T-helper 17 cell (primary cell): Measurements from ENCODE around the gene IMMT. TPM values are rescaled to one million over a fixed set of nuclear protein-coding genes. Genes with fewer than 3 reads are reported as not detected.

ENCODE experiments used
- ATAC-seq: fragments of 150-1000 bp; cut with Tn5 transposase; 2 replicates; pipeline ENCODE4 v1.10.0; 2021; ENCODE audit warnings: mild to moderate bottlenecking, moderate library complexity
- DNase-seq, 3 donors: peaks; one replicate each; pipeline versions ENCODE4 v3.0.0 to v3.0.0-alpha.2; 2020 to 2021
- H3K9me3 ChIP-seq: one replicate; pipeline ENCODE4 v1.7.0; 2013; ENCODE audit warnings: low read length, mild to moderate bottlenecking; ENCODE audit not compliant: control insufficient read depth, poor library complexity, severe bottlenecking
- H3K27ac Mint-ChIP-seq: one replicate; pipeline ENCODE4 v1.8.0; 2022; ENCODE audit warnings: mild to moderate bottlenecking, moderate library complexity, mixed read lengths
- H3K27me3 Mint-ChIP-seq: one replicate; pipeline ENCODE4 v1.8.0; 2022; ENCODE audit warnings: mixed read lengths
- H3K36me3 Mint-ChIP-seq: one replicate; pipeline ENCODE4 v1.8.0; 2022; ENCODE audit warnings: low read depth, mixed read lengths
- H3K4me1 Mint-ChIP-seq: one replicate; pipeline ENCODE4 v1.8.0; 2022; ENCODE audit warnings: mild to moderate bottlenecking, mixed read lengths
- H3K4me3 Mint-ChIP-seq: one replicate; pipeline ENCODE4 v1.8.0; 2022; ENCODE audit warnings: mild to moderate bottlenecking, moderate library complexity, mixed read lengths
- total RNA-seq, 4 donors: library from RNA in 2 of 4; stranded (reverse) in 2 of 4; gene quantifications; one replicate each; pipeline ENCODE4 v1.2.3 and lab custom pipeline; 2022 to 2026

The IMMT gene
- total RNA-seq, 2 donors from 2014 or later = 57.8 to 61.3 TPM

DNA sequence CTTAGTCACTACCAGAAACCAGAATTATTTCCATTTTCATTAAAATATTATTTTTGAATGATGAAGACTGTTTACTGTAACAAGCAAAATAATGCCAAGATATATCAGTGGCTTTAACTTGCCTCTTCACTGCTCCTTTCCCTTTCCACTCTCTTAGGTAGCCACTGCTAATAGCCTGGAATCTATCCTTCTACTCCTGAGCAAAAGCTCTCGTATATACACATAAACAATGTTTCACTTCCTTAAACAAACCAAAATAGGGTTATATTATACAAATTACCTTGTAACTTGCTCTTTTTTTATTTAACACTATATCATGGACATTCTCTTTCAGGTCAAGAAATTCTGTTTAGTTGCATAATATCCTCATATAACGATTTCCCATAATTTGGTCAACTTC lies 20.8 kb downstream of the IMMT start:
- no peaks in the 10 kb centered on the region for H3K27me3 Mint-ChIP-seq
- DNase-seq (no peak), ATAC-seq (no peak)
- H3K4me1 Mint-ChIP-seq = peaks cover 26% of the 10 kb centered on the region
- H3K27ac Mint-ChIP-seq = peak overlapping the region; percentile 49
- H3K9me3 ChIP-seq = no peaks in the 10 kb centered on the region
- H3K4me3 Mint-ChIP-seq = no peak overlapping the region
- H3K36me3 Mint-ChIP-seq = peaks cover 12% of the 10 kb centered on the region

DNA sequence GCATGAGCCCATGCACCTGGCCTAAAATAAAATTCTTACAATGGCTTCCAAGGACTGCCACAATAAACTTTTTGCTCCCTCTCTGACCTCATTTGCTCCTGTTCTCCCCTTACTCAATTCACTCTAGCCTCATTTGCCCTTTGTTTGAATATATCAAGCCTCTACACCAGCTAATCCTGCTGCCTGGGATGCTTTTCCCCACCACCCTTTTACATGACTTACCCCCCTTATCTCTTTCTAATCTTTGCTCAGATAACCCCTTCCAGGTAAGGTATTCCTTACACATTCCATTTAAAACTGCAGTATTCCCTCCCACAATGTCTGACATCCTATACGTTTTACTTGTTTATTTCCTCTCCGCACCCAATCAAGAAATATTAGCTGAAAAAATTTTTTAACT lies 22.7 kb downstream of the IMMT start:
- ATAC-seq (no peak), DNase-seq (no peak)
- H3K27me3 Mint-ChIP-seq = no peaks in the 10 kb centered on the region
- peaks cover 31% of the 10 kb centered on the region for H3K4me1 Mint-ChIP-seq
- peaks cover 17% of the 10 kb centered on the region for H3K36me3 Mint-ChIP-seq
- no peaks in the 10 kb centered on the region for H3K9me3 ChIP-seq
- no peak overlapping the region for H3K4me3 Mint-ChIP-seq
- H3K27ac Mint-ChIP-seq = peak overlapping the region; percentile 37

DNA sequence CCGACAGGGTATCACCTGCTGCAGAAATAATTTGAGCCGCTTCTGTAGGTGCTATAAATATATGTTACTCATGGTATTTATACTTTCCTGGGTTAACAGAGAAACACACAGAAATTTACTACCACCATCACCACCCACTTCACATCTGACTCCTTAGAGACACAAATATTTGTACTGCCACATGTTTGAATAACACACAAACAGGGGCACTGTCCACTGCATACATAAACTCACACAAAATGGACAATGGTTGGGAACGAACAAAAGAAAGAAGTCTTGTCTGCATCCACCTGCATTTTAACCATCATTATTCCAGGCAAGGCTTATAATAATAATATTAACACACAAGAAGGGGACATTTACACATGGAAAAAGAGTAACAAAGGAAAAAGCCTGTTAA lies 24.0 kb downstream of the IMMT start:
- no peak for ATAC-seq
- no peak overlapping the region for H3K27ac Mint-ChIP-seq
- H3K4me3 Mint-ChIP-seq = no peak overlapping the region
- H3K9me3 ChIP-seq = no peaks in the 10 kb centered on the region
- H3K36me3 Mint-ChIP-seq = peaks cover 17% of the 10 kb centered on the region
- H3K4me1 Mint-ChIP-seq = peaks cover 28% of the 10 kb centered on the region
- H3K27me3 Mint-ChIP-seq = no peaks in the 10 kb centered on the region
- no peak for DNase-seq

DNA sequence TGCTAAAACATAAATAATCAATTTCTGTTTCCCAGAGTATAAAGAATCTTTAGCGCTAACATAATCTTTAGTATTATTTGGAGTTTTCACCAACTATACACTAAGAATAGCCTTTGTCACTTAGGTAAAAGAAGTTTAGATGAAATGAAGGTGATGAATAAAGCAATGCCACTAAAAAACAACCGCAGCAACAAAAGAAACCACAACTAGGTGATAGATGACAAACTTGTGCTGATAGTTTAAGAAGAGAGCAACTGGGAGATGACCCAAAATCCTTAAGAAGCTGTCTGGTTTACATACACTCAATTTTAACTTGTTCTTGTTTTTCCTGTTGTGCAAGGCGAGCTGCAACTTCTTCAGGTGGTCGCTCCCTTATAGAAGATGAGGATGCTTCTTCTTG lies 24.8 kb downstream of the IMMT start:
- Mint-ChIP-seq H3K36me3 (peaks cover 15% of the 10 kb centered on the region), H3K4me3 (no peak overlapping the region), H3K27me3 (no peaks in the 10 kb centered on the region), H3K4me1 (peaks cover 22% of the 10 kb centered on the region), H3K27ac (no peak overlapping the region)
- ATAC-seq = peak; percentile 62
- H3K9me3 ChIP-seq = no peaks in the 10 kb centered on the region
- DNase-seq = no peak

DNA sequence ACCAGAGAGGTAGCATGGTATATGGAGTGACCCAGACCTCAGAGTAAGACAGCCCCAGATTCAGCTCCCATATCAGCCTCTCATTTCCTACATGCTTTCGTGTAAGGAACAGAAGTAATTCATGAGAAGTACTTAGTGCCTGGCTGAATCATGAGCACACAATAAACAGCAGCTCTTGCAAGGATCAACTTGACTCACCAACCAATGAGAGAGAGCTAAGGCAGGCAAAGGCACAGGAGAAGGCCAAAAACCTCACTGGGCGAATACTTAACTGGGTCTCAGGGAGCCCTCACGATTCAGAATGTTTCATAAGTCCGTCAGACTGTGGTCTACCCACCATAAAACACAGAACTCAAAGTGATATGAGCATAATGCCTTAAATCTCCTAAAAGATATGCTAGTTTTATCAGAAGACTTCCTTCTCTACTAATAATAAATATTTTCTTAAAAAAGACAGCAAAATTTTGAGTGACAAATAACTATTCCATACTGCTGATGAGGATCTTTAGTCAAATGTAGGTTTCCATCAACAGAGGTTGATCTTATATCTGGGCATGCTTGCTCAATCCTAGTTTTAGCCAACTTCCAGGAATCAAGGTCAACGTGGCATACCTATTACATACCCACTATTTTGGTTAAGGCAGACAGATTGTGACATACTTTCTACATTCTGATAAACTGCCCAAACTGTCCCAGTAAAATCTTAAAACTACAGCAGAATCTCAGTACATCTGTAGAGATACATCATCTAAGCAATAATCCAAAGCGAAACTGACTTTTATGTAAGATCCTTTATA lies 34.9 kb downstream of the IMMT start:
- Mint-ChIP-seq H3K4me1 (no peaks in the 10 kb centered on the region), H3K36me3 (no peaks in the 10 kb centered on the region), H3K27ac (peak overlapping the region; percentile 37), H3K27me3 (no peaks in the 10 kb centered on the region), H3K4me3 (no peak overlapping the region)
- no peak for DNase-seq
- ATAC-seq = no peak
- H3K9me3 ChIP-seq = no peaks in the 10 kb centered on the region

DNA sequence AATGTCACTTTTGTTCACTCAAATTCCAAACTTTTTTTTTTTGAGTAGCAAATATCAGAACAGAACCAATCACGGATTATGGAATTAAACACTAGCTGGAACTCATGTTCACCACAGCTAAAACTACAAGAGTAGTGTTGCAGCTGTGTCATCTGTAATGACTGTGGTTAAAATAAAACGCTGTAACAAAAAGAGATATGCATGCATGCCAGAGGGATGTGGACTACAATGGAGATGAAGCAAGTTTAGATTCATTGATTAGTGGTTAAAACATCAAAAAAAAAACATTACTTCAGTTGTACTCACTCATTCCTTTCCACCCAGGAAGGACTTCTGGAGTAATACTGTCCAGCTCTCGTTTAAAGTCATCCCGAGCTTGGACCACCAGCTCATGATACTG lies 37.0 kb downstream of the IMMT start:
- no peaks in the 10 kb centered on the region for H3K36me3 Mint-ChIP-seq
- ATAC-seq = no peak
- DNase-seq = no peak
- peak overlapping the region; percentile 71 for H3K27ac Mint-ChIP-seq
- no peaks in the 10 kb centered on the region for H3K9me3 ChIP-seq
- H3K4me3 Mint-ChIP-seq = no peak overlapping the region
- H3K4me1 Mint-ChIP-seq = peaks cover 2% of the 10 kb centered on the region
- H3K27me3 Mint-ChIP-seq = no peaks in the 10 kb centered on the region

DNA sequence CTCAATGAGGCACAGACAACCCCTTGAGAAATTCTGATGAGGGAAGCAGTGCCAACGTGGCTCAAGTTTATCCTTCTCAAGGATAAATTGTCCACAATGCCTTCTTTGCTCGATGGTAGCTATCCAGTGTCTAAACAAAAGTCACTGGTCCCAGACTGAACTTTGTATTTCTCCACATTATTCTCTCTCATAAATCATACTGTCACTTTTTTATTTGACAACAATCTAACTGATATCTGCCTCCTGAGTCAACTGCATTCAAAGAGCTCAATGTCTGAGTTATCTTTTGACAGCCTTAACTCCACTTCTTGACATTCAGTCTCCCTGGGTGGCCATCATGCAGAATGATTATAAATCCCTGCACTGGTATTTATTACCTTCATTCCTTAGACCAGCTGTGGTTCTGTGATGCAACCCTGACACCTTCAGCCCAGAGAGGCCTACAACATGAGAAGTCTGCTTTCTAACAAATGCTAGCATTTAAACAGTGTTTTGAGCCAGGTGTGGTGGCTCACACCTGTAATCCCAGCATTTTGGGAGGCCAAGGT lies 38.2 kb downstream of the IMMT start:
- DNase-seq = no peak
- no peak for ATAC-seq
- H3K27ac Mint-ChIP-seq = peak overlapping the region; percentile 71
- H3K27me3 Mint-ChIP-seq = no peaks in the 10 kb centered on the region
- H3K4me3 Mint-ChIP-seq = no peak overlapping the region
- H3K4me1 Mint-ChIP-seq = peaks cover 7% of the 10 kb centered on the region
- H3K36me3 Mint-ChIP-seq = peaks cover 4% of the 10 kb centered on the region
- H3K9me3 ChIP-seq = no peaks in the 10 kb centered on the region

DNA sequence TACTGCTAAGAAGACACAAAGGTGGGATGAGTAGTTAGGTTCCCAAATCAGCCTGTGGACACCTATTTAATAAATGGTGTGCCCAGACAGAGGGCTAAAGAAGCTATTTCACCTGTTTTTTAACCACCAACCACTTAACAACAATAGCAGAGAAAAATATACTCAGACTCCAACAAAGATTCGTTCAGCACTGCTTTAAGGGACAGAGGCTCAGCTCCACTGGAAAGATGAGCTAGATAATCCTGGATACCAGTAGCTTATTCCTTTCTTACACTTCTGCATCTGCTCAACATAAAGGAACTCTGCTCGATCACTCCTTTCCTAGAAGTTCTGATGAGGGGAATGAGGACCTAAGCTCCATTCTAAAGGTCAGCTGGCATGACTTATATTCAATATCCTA lies 44.8 kb downstream of the IMMT start:
- no peak for ATAC-seq
- H3K4me1 Mint-ChIP-seq = peaks cover 13% of the 10 kb centered on the region
- H3K4me3 Mint-ChIP-seq = no peak overlapping the region
- no peak for DNase-seq
- H3K27me3 Mint-ChIP-seq = no peaks in the 10 kb centered on the region
- peak overlapping the region; percentile 85 for H3K27ac Mint-ChIP-seq
- H3K36me3 Mint-ChIP-seq = peaks cover 13% of the 10 kb centered on the region
- H3K9me3 ChIP-seq = no peaks in the 10 kb centered on the region

DNA sequence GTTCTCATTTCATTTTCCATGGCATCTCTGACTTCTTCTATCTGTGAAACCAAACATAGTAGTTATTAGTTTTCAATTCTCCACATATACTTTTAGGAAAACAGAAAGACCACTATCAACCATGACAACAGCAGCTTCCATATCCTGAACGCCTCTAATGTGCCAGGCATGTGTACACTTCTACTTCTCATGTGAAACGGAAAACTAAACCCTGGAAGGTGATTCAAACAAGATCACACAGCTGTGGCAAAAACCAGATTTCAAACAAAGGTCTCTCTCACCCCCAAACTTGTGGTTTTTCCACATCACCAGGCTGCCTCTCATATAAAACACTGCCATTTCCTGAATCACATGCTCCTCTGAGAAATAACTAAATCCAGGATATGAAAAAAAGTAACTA lies 47.5 kb downstream of the IMMT start:
- H3K9me3 ChIP-seq = no peaks in the 10 kb centered on the region
- H3K4me3 Mint-ChIP-seq = no peak overlapping the region
- peaks cover 8% of the 10 kb centered on the region for H3K4me1 Mint-ChIP-seq
- no peak for ATAC-seq
- peaks cover 12% of the 10 kb centered on the region for H3K36me3 Mint-ChIP-seq
- peak overlapping the region; percentile 63 for H3K27ac Mint-ChIP-seq
- H3K27me3 Mint-ChIP-seq = no peaks in the 10 kb centered on the region
- DNase-seq = no peak

DNA sequence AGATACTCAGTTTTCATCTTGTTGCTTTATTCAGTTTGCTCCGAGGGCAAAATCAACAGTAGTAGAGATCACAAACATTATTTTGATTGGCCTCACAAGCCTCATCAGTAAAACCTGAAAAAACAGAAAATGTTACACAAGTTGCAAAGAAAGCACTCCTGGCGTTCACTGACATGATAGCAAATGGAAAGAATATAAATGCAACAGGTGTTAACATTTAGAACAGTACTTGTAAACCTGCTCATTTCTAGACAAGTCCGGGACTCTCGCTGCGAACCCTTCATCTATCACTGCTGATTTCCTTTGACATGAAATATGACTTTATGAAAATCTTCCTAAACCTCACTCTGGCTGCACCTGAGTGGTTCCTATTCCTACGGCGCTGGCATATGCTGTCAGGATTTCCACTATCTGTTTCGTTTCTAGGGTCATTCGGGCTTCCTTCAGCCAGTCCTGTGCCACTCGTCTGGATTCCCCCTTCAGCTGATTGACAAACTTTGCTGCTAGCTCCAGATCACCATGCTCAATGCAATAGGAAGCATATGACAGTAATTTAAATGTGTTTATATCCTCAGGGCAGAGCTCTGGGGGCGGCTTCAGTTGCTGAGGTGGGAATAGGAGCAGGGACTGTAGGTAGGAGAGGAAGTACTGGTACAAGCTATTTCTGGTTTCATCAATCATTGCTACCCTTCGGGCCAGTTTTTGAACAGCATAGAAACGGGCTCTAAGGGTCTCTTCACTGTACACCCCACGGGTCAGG lies 51.2 kb downstream of the IMMT start:
- H3K36me3 Mint-ChIP-seq = peaks cover 3% of the 10 kb centered on the region
- H3K27me3 Mint-ChIP-seq = no peaks in the 10 kb centered on the region
- DNase-seq (no peak), ATAC-seq (no peak)
- H3K9me3 ChIP-seq = no peaks in the 10 kb centered on the region
- H3K27ac Mint-ChIP-seq = no peak overlapping the region
- H3K4me1 Mint-ChIP-seq = peaks cover 12% of the 10 kb centered on the region
- no peak overlapping the region for H3K4me3 Mint-ChIP-seq

DNA sequence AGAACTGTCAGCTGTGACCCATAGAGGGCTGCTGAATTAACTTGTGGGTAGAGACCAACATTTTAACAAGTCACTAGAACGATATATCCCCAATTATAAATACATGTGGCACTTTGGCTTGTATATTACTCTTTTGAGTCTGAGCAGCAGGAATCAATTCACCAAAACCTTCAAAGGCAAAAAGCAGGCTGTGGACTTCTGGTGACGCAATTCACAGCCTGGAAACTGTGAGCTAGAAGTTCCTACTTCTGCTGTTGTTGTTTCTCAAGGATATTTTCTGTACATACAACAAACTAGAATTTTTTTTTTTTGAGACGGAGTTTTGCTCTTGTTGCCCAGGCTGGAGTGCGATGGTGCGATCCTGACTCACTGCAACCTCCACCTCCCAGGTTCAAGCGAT lies 52.0 kb downstream of the IMMT start:
- no peak overlapping the region for H3K4me3 Mint-ChIP-seq
- no peak overlapping the region for H3K27ac Mint-ChIP-seq
- no peak for DNase-seq
- no peak for ATAC-seq
- no peaks in the 10 kb centered on the region for H3K9me3 ChIP-seq
- peaks cover 3% of the 10 kb centered on the region for H3K36me3 Mint-ChIP-seq
- H3K4me1 Mint-ChIP-seq = peaks cover 16% of the 10 kb centered on the region
- no peaks in the 10 kb centered on the region for H3K27me3 Mint-ChIP-seq

DNA sequence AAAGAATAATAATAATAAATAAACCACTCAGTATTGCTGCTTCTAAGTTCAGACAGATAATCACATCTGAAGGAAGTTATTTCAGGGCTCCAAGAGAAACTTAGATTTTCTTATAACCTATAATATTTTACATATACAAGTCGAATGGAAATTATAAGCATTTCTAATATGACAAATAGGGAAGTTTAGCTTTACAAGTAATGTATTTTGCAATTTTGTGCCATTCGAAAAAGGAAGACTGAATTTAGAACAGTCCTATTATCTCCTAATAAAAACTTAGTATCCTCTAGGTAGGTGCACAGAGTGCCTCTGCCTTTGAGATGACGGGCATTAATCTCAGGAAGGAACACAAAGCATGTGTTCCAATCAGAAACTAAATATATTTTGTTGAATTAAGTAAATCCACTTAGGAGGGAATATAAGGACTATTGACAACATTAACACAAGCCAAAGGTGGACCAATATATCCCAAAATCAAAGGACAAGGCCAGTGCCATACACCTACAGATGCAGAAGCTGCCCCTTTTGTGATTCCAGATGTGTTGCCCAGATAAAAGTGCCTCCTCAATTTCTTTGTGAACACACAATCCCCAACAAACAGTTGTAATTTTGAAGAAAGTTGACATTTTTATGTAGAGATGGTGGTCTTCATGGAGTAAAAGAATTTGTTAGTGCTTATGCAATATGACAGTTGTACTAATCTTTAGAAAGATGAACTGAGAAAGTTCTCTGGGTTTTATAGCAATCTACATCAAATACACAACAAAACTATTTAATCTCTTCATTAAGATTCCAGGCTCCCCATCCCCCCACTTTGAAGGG lies 52.6 kb downstream of the IMMT start:
- DNase-seq (no peak), ATAC-seq (no peak)
- Mint-ChIP-seq H3K4me1 (peaks cover 16% of the 10 kb centered on the region), H3K36me3 (peaks cover 3% of the 10 kb centered on the region), H3K27me3 (no peaks in the 10 kb centered on the region), H3K4me3 (no peak overlapping the region), H3K27ac (no peak overlapping the region)
- no peaks in the 10 kb centered on the region for H3K9me3 ChIP-seq

DNA sequence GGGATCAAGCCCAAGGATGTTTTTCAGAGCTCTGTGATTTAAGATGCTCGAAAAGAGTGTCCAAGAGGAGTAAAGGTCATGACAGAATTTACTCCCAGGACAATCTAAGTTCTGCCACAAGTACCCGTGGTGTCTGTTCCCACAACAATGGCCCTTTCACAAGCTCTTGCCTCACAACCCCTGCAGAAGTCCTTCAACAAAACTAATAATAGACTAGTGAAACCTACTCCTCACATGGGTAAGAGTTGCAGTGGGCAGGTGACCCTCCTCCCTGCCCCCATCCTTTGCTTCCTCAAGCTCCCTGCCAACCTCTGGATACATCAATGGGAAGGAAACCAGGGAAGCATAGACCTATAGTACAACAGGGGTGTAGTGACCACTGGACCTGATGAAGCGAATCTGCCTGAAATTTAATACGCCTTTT lies 54.3 kb downstream of the IMMT start:
- no peak for DNase-seq
- Mint-ChIP-seq H3K27ac (peak overlapping the region; percentile 84), H3K4me1 (peaks cover 16% of the 10 kb centered on the region), H3K4me3 (no peak overlapping the region), H3K27me3 (no peaks in the 10 kb centered on the region), H3K36me3 (peaks cover 6% of the 10 kb centered on the region)
- H3K9me3 ChIP-seq = no peaks in the 10 kb centered on the region
- ATAC-seq = no peak
